NCI-H2227 treated with DMSO at 0.1 percent for 48 hours (cell line): ENCODE results near the gene NUDT14.

Source experiments
- DNase-seq: peaks from one replicate; lab custom pipeline; 2025; lab: John Stamatoyannopoulos, UW

NUDT14 gene

DNA sequence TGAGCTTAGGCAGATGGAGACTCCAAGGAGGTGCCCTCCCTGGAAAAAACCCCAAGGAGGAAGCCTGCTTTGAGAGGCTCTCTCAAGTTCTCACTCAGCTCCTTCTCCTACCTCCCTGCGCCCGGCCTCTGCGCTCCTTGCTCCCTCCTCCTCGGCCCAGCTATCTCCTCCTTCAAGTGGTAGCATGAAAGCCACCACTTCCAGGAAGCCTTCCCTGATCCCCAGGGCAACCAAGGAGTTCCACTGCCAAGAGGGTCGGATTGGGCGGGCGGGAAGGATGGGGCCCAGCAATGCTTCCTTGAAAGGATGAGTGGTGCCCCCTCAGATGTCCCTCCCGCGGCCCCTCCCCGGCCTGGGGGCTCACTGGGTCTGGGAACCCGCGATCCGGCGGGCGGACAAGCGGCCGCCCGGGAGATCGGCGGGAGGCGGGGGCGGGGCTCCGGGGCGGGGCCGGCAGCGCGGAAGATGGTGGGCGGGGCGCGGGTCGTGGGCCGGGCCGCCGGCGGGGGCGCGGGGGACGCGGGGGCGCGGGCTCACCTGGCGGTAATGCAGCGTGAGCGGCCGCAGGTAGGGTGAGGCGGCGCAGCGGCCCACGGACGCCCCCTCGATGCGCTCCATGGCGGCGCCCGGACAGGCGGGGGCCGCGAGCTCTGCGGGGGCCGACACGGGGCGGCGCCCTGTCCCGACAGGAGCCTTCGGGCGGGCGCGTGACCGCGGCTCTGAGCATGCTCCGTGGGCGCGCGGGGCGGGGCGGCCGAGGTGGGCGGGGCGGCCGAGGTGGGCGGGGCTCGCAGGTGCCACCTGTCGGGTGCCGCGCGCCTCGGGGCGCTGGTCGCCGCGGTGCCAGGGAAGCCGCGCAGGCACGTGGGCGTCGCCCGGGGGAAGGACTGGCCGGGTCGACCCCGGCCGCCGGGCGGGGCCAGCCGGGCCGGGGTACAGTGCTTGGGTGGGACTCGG, at the start of gene NUDT14:
TSS of gene NUDT14 (minus strand) at position 721 of the 957 bp plus-strand sequence. CDS start at position 618, 103 bp downstream.
- peak; percentile 19 for DNase-seq

DNA sequence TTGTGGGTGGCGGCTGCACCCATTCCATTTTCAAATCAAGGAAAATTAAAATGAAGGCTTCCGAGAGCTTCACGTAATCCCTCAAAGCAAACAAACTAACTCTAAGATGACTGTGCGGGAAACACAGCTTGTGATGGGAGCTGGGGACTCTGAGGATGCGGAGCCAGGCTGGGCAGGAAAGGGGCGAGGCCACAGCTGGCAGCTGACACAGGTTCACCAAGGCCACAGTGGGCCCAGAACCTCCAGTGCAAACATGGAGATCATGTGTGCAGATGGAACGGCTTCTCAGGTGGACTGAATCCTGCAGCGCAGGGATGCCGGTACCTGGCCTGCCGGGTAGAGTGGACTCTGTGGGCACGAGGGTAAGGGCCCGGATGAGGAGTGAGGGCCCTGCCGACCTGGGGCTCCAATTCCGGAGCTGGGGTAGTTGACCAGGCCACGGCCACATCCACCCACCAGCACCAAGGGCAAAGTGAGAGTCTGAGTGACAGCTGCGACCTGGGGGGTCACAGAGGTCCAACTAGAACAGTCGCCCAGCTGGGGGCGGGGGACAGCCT, 48.1 kb upstream of the NUDT14 start:
- DNase-seq: no peak

- no peak for DNase-seq
These were observed 47.5 kb upstream of the NUDT14 start for GRCh38 chr14:105228562-105228961.

DNA sequence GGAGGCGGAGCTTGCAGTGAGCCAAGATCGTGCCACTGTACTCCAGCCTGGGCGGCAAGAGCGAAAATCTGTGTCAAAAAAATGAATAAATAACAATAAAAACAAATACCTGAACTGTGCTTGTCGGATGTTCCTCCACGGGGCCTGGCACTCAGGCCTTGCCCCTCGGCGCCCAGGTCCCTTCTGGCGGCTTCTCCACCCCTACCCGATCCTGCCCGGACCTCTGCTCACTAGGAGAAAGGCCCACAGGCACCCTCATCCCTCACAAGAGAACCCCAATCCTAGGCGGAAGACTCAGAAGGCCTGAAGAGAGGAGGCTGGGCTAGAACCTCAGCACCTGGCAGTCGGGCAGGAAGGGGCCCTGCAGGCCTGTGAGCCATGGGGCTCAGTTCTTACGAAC, 46.2 kb upstream of the NUDT14 start:
- DNase-seq: no peak

DNA sequence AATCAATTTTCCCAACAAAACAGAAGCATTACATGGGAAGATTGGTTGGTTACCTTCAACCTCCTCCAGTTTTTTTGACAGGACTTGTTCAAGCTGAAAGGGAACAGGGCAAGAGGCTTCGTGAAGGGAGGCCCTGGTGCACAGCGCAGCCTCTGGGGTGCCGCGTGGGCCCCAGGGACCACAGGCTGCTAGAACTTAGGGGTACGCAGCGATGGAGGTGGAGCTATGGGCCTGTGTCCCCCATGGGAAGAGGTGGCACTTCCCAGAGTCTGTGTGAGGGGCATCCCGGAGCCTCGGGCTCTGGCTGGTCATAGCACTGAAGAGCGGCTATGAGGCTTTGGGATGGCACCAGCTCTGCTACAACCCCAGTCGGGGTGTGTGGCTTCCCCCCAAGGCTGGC, 45.1 kb upstream of the NUDT14 start:
- DNase-seq: no peak

- DNase-seq: no peak
These were observed 43.9 kb upstream of the NUDT14 start for GRCh38 chr14:105224845-105225570.

- no peak for DNase-seq
These were observed 42.8 kb upstream of the NUDT14 start for GRCh38 chr14:105223770-105224544.

DNA sequence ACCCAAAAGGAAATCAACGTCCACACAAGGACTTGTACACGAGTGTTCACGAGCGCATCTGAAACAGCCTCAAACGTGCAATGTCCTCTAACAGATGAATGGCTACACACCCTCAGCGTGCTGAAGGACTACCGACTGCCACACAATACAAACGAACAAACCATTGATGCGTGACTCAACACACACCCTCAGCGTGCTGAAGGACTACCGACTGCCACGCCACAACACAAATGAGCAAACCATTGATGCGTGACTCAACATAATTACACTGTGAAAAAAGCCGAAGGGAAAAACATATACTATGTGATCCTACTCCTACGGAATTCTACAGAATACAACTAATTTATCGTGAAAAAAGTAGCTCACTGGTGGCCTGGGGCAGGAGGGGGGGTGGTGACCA, 42.1 kb upstream of the NUDT14 start:
- DNase-seq: no peak

GRCh38 chr14:105221598-105222178, 40.6 kb upstream of the NUDT14 start:
- DNase-seq: no peak

GRCh38 chr14:105220699-105221597, 39.8 kb upstream of the NUDT14 start:
- no peak for DNase-seq

DNA sequence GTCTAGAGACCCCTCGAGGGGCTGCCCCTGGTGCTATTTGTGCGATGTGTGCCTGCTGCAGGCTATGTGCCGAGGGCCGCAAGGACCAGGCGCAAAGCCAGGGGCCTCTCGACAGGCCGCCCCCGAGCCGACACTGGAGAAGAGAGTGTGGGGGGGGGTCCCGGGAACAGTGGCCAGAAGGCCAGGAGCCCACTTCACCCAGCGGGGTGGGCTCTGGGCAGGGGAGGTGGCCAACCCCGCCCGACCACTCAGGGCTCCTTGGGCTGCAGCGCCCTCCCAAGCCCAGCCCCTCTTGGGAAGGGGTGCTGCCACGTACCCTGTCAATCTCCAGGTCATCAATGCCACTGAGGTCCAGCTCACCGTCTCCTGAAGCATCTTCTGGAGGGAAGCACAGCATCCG, 38.6 kb upstream of the NUDT14 start:
- DNase-seq: no peak

DNA sequence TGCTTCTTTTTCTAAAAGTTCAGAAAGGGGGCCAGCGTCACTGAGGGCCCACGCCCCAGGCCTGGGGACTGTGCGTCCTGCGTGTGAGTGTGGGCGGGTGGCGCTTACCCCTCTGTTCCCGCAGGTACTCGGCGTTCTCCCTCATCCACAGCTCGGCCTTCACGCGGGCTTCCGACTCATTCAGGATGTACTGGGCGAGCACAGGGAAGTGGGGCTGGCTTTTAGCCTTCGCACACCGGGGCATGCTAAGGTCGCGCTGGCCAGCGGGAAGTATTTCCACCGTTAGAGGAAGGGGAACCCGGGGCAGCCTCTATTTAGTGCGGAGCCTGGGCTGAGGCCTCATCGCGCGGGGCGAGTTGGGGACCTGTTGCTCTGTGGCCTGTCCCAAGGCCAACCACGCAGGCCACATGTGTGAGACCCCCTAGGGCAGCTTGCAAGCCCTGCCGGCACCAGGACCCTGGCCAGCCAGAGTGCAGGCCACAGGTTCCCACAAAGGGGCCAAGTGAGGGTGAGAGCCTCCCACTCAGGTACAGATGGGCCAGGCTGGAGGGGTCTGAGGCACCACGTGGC, 38.0 kb upstream of the NUDT14 start:
- no peak for DNase-seq

DNA sequence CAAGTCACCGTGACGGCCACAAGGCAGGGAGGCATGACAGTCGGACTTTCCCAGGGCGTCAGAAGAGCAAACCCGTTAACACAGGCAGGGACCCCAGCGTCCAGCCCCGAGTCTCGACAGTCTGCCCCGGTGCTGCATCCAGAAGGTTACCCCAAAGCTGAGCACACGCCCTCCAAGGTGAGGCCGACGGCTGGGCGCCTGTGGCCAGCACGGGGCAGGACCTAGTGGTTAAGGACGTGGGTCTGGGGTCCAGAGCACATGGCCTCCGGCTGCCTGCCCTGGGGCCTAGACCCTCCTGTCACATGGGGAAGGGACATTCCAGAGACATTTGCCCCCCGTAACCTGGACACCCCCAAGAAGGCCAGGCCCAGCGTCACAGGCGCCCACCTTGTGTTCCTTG, 37.5 kb upstream of the NUDT14 start:
- no peak for DNase-seq

- DNase-seq: no peak
These were observed 36.7 kb upstream of the NUDT14 start for GRCh38 chr14:105217774-105218173.

- DNase-seq: no peak
These were observed 35.6 kb upstream of the NUDT14 start for GRCh38 chr14:105216490-105217247.

- no peak for DNase-seq
These were observed 34.5 kb upstream of the NUDT14 start for GRCh38 chr14:105215602-105216001.

DNA sequence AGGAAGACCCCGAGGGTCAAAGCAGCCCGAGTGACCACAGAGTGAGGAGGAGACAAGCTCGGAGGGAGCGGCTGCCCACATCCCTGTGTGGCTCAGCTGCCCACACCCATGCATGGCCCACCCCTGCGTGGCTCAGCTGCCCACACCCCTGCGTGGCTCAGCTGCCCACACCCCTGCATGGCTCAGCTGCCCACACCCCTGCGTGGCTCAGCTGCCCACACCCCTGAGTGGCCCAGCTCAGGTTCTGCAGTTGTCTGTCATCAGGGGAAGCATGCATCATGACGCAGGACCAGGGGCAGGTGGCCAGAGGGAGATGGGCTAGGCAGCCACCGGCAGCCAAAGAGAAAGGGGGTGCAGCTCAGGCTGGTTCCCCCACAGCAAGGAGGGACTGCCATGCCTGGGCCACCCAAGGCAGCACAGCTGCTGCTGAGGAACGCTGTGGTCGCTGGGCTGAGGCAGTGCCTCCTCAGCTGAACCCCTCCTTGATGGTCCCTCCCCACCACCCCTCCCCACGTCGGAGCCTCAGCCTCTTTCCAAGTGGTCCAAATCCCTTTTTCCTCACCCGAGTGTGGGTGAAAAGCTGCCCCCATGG, 33.3 kb upstream of the NUDT14 start:
- DNase-seq: no peak

DNA sequence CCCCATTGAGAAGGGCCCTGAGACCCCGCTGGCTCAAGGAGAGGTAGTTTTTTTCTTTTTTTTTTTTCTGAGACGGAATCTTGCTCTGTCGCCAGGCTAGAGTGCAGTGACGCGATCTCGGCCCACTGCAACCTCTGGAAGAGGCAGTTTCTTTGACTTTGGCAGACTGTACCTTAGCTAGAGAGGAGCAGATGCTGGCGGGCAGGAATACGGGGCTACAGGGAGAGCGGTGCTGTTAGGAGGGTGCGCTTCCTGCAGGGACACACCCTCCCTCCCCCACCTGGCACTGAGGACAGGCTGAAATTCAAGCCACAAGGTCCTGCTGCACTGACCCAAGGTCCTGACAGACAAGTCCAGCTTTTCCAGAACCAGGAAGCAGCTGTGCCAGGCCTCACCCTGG, 32.2 kb upstream of the NUDT14 start:
- DNase-seq: no peak
